ENCODE results near the gene CISH. TPM values are rescaled to one million over a fixed set of nuclear protein-coding genes. Genes with fewer than 3 reads are reported as not detected.

The CISH gene, protein sequence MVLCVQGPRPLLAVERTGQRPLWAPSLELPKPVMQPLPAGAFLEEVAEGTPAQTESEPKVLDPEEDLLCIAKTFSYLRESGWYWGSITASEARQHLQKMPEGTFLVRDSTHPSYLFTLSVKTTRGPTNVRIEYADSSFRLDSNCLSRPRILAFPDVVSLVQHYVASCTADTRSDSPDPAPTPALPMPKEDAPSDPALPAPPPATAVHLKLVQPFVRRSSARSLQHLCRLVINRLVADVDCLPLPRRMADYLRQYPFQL
- total RNA-seq: 0.19 and 0.27 TPM in 2 replicates

DNA sequence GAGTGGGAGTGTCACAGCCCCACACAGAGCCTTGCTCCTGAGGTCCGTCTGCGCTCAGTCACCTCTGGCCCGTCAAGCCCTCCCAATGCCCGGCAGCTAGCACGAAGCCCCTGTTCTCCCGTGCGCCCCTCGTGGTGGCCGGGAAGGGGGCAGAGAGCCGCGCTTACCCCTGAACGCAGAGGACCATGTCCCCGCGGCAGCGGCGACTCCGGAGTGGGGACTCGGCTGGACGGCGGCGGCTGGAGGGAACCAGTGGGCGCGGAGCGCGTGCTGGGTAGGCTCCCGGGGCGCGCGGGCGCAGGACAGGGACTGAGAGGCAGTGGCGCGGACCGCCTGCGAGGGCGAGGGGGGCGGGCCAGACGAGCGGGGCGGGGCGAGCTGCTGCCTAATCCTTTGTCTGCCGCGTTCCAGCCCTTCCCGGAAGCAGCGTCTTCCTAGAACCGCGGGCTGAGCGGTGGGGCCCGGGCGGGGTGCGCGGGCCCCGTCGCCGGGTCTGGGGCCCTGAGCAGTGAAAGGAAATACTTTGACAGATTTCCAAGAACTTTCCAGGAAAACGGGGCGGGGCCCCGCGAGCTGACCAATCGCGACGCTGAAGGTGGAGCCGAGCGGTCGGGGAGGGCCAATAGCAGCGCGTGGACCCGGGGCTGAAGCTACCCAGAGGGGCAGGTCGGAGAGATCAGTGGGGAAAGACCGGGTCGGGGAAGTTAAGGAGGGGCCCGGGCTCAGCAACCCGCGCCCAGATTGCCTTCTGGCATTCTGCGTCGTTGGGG, at the start of gene CISH:
Gene CISH (minus strand): TSS at position 311 of the 770 bp plus-strand sequence. CDS start 124 bp downstream, at position 187.

DNA sequence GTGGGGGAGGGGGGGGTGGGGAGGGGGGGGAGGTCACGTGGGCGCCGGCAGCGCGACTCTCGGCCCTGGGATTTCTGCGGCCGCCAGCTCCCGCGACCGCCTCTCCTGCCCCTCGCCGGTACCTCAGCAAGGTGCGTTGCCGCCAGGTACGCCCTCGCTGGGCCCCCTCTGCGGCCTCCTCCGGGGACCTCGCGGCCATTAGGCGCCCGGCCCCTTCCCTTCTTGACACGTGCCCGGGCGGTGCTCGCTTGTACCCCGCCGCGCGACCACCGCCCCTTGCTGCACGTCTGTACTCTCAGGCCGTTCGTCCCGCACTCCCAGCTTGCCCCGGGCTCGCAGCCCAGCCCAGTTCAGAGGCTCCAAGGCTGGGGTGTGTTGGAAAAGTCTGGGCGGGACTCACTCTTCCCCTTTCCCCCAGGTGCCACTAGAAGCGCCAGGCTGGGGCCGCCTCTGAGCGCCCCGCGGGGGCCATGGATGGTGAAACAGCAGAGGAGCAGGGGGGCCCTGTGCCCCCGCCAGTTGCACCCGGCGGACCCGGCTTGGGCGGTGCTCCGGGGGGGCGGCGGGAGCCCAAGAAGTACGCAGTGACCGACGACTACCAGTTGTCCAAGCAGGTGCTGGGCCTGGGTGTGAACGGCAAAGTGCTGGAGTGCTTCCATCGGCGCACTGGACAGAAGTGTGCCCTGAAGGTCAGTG, 5.7 kb upstream of the CISH start, which contains the start of gene MAPKAPK3:
Gene MAPKAPK3 (plus strand): TSS at position 56 of the 696 bp plus-strand sequence. CDS start 415 bp downstream, at position 471.

DNA sequence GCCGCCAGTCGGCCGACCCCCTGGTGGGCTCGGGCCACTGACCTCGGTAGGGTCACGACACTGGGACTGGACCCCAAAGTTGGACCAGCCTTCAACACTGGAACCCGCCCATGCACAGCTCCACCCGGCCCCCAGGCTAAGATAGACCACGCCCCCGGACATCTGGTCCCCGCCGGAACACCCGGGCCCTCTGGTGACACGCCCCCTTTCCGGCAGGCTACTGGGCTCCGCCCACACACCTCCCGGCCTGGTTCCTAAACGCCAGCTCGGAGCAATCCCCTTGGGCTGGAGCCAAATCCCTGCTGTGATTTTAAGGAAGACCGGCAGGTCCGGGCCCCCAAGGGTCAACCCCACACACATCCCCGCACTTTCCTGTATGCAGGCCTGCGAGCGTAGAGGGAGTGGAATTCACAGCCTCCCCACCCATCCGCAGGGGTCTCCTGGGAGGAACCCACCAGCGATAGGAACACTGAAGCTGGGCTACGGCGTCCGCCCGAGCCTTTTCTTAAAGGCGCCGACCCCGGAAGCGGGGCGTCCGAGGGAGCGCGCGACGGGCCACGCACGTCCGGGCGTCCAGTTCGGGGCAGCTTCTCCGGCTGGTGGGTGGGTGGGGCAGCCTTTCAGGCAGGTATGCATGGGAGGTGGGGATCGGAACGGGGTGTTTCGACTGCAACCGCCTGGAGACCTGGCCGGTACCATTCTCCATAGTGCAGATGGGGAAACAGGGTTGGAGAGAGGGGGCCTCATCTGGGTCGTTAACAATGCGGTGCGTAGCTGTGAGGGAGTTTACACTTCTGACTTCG, 42.4 kb downstream of the CISH start, which contains the start of gene HEMK1:
Gene HEMK1 (plus strand): TSS at position 576 of the 803 bp plus-strand sequence. CDS start 1,583 bp downstream, outside the sequence.

DNA sequence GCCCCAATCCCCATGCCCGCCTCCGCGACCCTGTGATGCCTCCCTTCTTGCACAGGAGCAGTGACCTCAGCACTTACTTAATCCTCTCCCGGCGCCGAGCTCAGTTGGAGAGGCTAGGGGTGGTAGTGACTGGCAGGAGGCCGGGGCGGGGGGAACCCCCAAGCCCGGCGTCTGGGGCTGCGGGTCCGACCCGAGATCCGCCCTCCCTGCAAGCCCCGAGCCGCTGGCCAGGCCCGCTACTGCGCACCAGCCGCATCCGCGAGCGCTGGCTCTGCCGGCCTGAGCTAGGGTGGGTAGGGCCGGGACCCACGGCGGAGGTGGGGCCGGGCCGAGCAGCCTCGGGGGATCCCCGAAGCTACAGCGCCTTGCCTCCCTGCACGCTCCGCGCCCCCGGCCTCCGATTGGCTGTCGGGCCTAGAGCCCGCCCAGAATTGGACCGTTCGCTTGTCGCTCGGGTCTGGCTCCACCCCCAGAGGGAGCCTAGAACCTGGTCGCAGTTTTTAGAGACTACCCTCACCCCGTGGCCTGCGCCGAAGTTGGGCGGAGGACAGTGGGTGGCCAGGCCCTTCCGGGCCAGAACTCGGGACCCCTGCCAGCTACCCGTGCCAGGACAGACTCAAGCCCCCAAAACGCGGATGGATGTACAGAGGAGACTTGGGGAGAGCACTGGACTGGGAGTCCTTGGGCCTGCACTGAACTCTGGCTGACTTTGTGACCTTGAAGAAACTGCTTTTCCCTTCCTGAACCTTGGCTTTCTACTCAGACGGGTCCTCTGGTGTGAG, 44.0 kb downstream of the CISH start, which contains the start of gene C3orf18:
Gene C3orf18 (minus strand): TSS at position 362 of the 782 bp plus-strand sequence. CDS start 2,048 bp downstream, outside the sequence.

Other genes starting within 250 kb of the CISH start
- not detected in 2 replicates for gene CACNA2D2, start 108.1 kb downstream of the CISH start, total RNA-seq
- 2.2 and 4.8 TPM in 2 replicates for gene C3orf18, start 44.0 kb downstream of the CISH start, total RNA-seq
- gene HEMK1, start 42.3 kb downstream of the CISH start, total RNA-seq: 9.5 and 12.6 TPM in 2 replicates
- 16.8 and 19.8 TPM in 2 replicates for gene MAPKAPK3, start 5.4 kb upstream of the CISH start, total RNA-seq
- under 0.01 TPM in 2 replicates for gene DOCK3, start 63.2 kb upstream of the CISH start, total RNA-seq

Measured in endothelial cell of coronary artery (primary cell).